Neural progenitor cell (in vitro differentiated cells): Measurements from ENCODE around the gene SPP2. TPM values are rescaled to one million over a fixed set of nuclear protein-coding genes. Genes with fewer than 3 reads are reported as not detected.

Source experiments
- DNase-seq: peaks from one replicate; pipeline ENCODE4 v3.0.0-alpha.2; 2016; ENCODE audit warnings: low spot score
- H2AFZ ChIP-seq: fragments of 200-600 bp; sonication (generic); replicated peaks from 2 replicates; pipeline ENCODE4 v1.6.1; 2016; ENCODE audit warnings: antibody characterized with exemption
- H3F3A ChIP-seq: fragments of 200-600 bp; sonication (generic); 2 replicates; pipeline ENCODE4 v1.6.1; 2016; ENCODE audit warnings: antibody characterized with exemption, low read depth
- H3K27ac ChIP-seq: fragments of 200-600 bp; sonication (generic); 2 replicates; pipeline ENCODE4 v1.5.1; 2016; ENCODE audit warnings: mild to moderate bottlenecking
- H3K27me3 ChIP-seq: fragments of 200-600 bp; sonication (generic); 2 replicates; pipeline ENCODE4 v1.6.1; 2016; ENCODE audit warnings: mild to moderate bottlenecking, moderate library complexity
- H3K36me3 ChIP-seq: fragments of 200-600 bp; sonication (generic); 2 replicates; pipeline ENCODE4 v1.5.1; 2016
- H3K4me1 ChIP-seq: fragments of 200-600 bp; sonication (generic); 2 replicates; pipeline ENCODE4 v1.6.1; 2016; ENCODE audit warnings: mixed run types
- H3K4me2 ChIP-seq: fragments of 200-600 bp; sonication (generic); 2 replicates; pipeline ENCODE4 v1.6.1; 2016
- H3K4me3 ChIP-seq: fragments of 200-600 bp; sonication (generic); 2 replicates; pipeline ENCODE4 v1.5.1; 2016
- H3K79me2 ChIP-seq: fragments of 200-600 bp; sonication (generic); 2 replicates; pipeline ENCODE4 v1.6.1; 2016; ENCODE audit warnings: low read depth
- H3K9ac ChIP-seq: fragments of 200-600 bp; sonication (generic); 2 replicates; pipeline ENCODE4 v1.6.1; 2016
- H3K9me3 ChIP-seq: fragments of 200-600 bp; sonication (generic); 2 replicates; pipeline ENCODE4 v1.5.1; 2016; ENCODE audit warnings: low read depth
- H4K20me1 ChIP-seq: fragments of 200-600 bp; sonication (generic); 2 replicates; pipeline ENCODE4 v1.6.1; 2016; ENCODE audit warnings: low read depth
- H3K27ac Mint-ChIP-seq: 3 replicates; pipeline ENCODE4 v1.8.0; 2021; ENCODE audit warnings: mixed read lengths
- H3K27me3 Mint-ChIP-seq: 2 replicates; pipeline ENCODE4 v1.8.0; 2022; ENCODE audit warnings: low read depth, mild to moderate bottlenecking, inconsistent platforms, moderate library complexity, mixed read lengths; ENCODE audit not compliant: insufficient read depth
- H3K36me3 Mint-ChIP-seq: 3 replicates; pipeline ENCODE4 v1.8.0; 2021; ENCODE audit warnings: mixed read lengths
- H3K4me1 Mint-ChIP-seq: 3 replicates; pipeline ENCODE4 v1.8.0; 2021; ENCODE audit warnings: mixed read lengths
- H3K4me3 Mint-ChIP-seq: 3 replicates; pipeline ENCODE4 v1.8.0; 2021; ENCODE audit warnings: mild to moderate bottlenecking, moderate library complexity, mixed read lengths
- H3K9me3 Mint-ChIP-seq: 3 replicates; pipeline ENCODE4 v1.8.0; 2020; ENCODE audit warnings: mixed read lengths
- CTCF ChIP-seq: fragments of 200-600 bp; sonication (generic); IDR thresholded peaks from 2 replicates; pipeline ENCODE4 v1.5.1; 2017; ENCODE audit warnings: antibody characterized with exemption, mild to moderate bottlenecking
- EZH2 ChIP-seq: fragments of 200-600 bp; sonication (generic); IDR thresholded peaks from 2 replicates; pipeline ENCODE4 v1.6.1; 2017; ENCODE audit warnings: antibody characterized with exemption, mild to moderate bottlenecking, moderate library complexity
- EZH2phosphoT487 ChIP-seq: fragments of 200-600 bp; sonication (generic); IDR thresholded peaks from 2 replicates; pipeline ENCODE4 v1.6.1; 2017; ENCODE audit warnings: antibody characterized with exemption
- total RNA-seq: library from RNA; depleted of rRNA; stranded (reverse); fragments of >200 nt; gene quantifications from 2 replicates; pipeline ENCODE4 v1.2.3, GENCODE V29; 2015; ENCODE audit warnings: low replicate concordance

Gene SPP2
- total RNA-seq, 1 donor from 2014 or later: not detected

- no peaks in the 10 kb centered on the region for H3K4me1 ChIP-seq
- no peaks in the 10 kb centered on the region for H3K36me3 Mint-ChIP-seq
- H3F3A ChIP-seq: no peaks in the 10 kb centered on the region
- H3K36me3 ChIP-seq: no peaks in the 10 kb centered on the region
- no peaks in the 10 kb centered on the region for H3K27me3 ChIP-seq
- no peak for DNase-seq
- H3K27ac Mint-ChIP-seq: no peak overlapping the region
- H3K9me3 Mint-ChIP-seq: peaks cover 6% of the 10 kb centered on the region
- TF ChIP-seq CTCF (no peak), EZH2phosphoT487 (no peak), EZH2 (no peak)
- H3K4me3 Mint-ChIP-seq: no peak overlapping the region
- H3K27ac ChIP-seq: no peak overlapping the region
- peaks cover 6% of the 10 kb centered on the region for H3K4me1 Mint-ChIP-seq
- H3K9ac ChIP-seq: no peak overlapping the region
- H3K79me2 ChIP-seq: no peaks in the 10 kb centered on the region
- no peak overlapping the region for H3K4me3 ChIP-seq
- H3K9me3 ChIP-seq: no peaks in the 10 kb centered on the region
- H4K20me1 ChIP-seq: no peaks in the 10 kb centered on the region
- no peak overlapping the region for H2AFZ ChIP-seq
- no peak overlapping the region for H3K4me2 ChIP-seq
- H3K27me3 Mint-ChIP-seq: peaks cover 3% of the 10 kb centered on the region
These were observed 16.1 kb downstream of the SPP2 start for GRCh38 chr2:234066587-234066986.

GRCh38 chr2:234071664-234072063 lies 21.2 kb downstream of the SPP2 start:
- no peaks in the 10 kb centered on the region for H4K20me1 ChIP-seq
- H3K4me2 ChIP-seq: no peak overlapping the region
- TF ChIP-seq CTCF: no peak
- no peaks in the 10 kb centered on the region for H3K36me3 ChIP-seq
- H3K9me3 Mint-ChIP-seq: peaks cover 6% of the 10 kb centered on the region
- H3K4me3 Mint-ChIP-seq: no peak overlapping the region
- H3F3A ChIP-seq: no peaks in the 10 kb centered on the region
- no peaks in the 10 kb centered on the region for H3K4me1 ChIP-seq
- no peak overlapping the region for H2AFZ ChIP-seq
- H3K4me3 ChIP-seq: no peak overlapping the region
- H3K27me3 ChIP-seq: no peaks in the 10 kb centered on the region
- peaks cover 2% of the 10 kb centered on the region for H3K27me3 Mint-ChIP-seq
- no peak for DNase-seq
- no peak overlapping the region for H3K27ac Mint-ChIP-seq
- no peaks in the 10 kb centered on the region for H3K79me2 ChIP-seq
- no peak overlapping the region for H3K27ac ChIP-seq
- H3K9ac ChIP-seq: no peak overlapping the region
- no peaks in the 10 kb centered on the region for H3K9me3 ChIP-seq
- peaks cover 13% of the 10 kb centered on the region for H3K4me1 Mint-ChIP-seq
- H3K36me3 Mint-ChIP-seq: no peaks in the 10 kb centered on the region

GRCh38 chr2:234072454-234072853 lies 22.0 kb downstream of the SPP2 start:
- Histone ChIP-seq H3K4me1 (no peaks in the 10 kb centered on the region), H2AFZ (no peak overlapping the region), H3K79me2 (no peaks in the 10 kb centered on the region), H3K27ac (no peak overlapping the region), H3K36me3 (no peaks in the 10 kb centered on the region), H4K20me1 (no peaks in the 10 kb centered on the region), H3K27me3 (no peaks in the 10 kb centered on the region), H3K9ac (no peak overlapping the region), H3K9me3 (no peaks in the 10 kb centered on the region), H3K4me2 (no peak overlapping the region), H3F3A (no peaks in the 10 kb centered on the region), H3K4me3 (no peak overlapping the region)
- Mint-ChIP-seq H3K4me1 (peaks cover 13% of the 10 kb centered on the region), H3K27ac (no peak overlapping the region), H3K4me3 (no peak overlapping the region), H3K36me3 (no peaks in the 10 kb centered on the region), H3K27me3 (peaks cover 3% of the 10 kb centered on the region), H3K9me3 (peaks cover 6% of the 10 kb centered on the region)
- TF ChIP-seq EZH2 (no peak), CTCF (no peak), EZH2phosphoT487 (no peak)
- DNase-seq: no peak
